Liver (tissue), 9 donors: ENCODE results near the gene AEBP2. TPM values are rescaled to one million over a fixed set of nuclear protein-coding genes. Genes with fewer than 3 reads are reported as not detected.
"Not testable (repeated sequence)": the region's sequence is repeated elsewhere in the genome, so short reads cannot be mapped to it uniquely, and the experiment has no call there.

Experiments
- DNase-seq: peaks from one replicate; pipeline ENCODE4 v3.0.0-alpha.2; 2017; ENCODE audit warnings: low spot score
- H3K27ac ChIP-seq, 2 donors: one replicate each; pipeline ENCODE4 v1.7.0; 2013; ENCODE audit warnings: inconsistent platforms in 2 of 2, low read length in 2 of 2, control low read depth in 1 of 2, low read depth in 1 of 2, mild to moderate bottlenecking in 1 of 2
- H3K27me3 ChIP-seq, 4 donors: one replicate each; pipeline versions ENCODE4 v1.6.1 to v1.7.0; 2013; ENCODE audit warnings: low read length in 3 of 4, inconsistent platforms in 1 of 4, mild to moderate bottlenecking in 1 of 4, moderate library complexity in 1 of 4; ENCODE audit not compliant: control insufficient read depth in 4 of 4, insufficient read depth in 4 of 4
- H3K36me3 ChIP-seq, 4 donors: one replicate each; pipeline versions ENCODE4 v1.6.1 to v1.7.0; 2013; ENCODE audit warnings: low read length in 3 of 4, mild to moderate bottlenecking in 3 of 4, low read depth in 1 of 4, moderate library complexity in 1 of 4; ENCODE audit not compliant: control insufficient read depth in 4 of 4, insufficient read depth in 3 of 4
- H3K4me1 ChIP-seq, 4 donors: one replicate each; pipeline versions ENCODE4 v1.6.1 to v1.7.0; 2013; ENCODE audit warnings: low read length in 3 of 4, mild to moderate bottlenecking in 3 of 4, moderate library complexity in 1 of 4; ENCODE audit not compliant: control insufficient read depth in 4 of 4, insufficient read depth in 4 of 4
- H3K4me3 ChIP-seq, 3 donors: one replicate each; pipeline versions ENCODE4 v1.6.1 to v1.7.0; 2013; ENCODE audit warnings: low read length in 3 of 3, control low read depth in 1 of 3, low read depth in 1 of 3, mild to moderate bottlenecking in 1 of 3
- H3K9ac ChIP-seq, 2 donors: one replicate each; pipeline ENCODE4 v1.7.0; 2013; ENCODE audit warnings: low read length in 2 of 2, mild to moderate bottlenecking in 2 of 2, moderate library complexity in 2 of 2, control low read depth in 1 of 2, low read depth in 1 of 2
- H3K9me3 ChIP-seq, 4 donors: one replicate each; pipeline versions ENCODE4 v1.6.1 to v1.7.0; 2013; ENCODE audit warnings: low read length in 3 of 4; ENCODE audit not compliant: control insufficient read depth in 4 of 4
- ATF3 ChIP-seq: IDR thresholded peaks from 2 replicates; pipeline ENCODE4 v1.6.1; 2016; ENCODE audit warnings: antibody characterized with exemption
- EGR1 ChIP-seq, 2 donors: IDR thresholded peaks; 2 replicates each; pipeline ENCODE4 v1.6.1; 2016 to 2018; ENCODE audit warnings: antibody characterized with exemption in 2 of 2, low read depth in 2 of 2
- FOXA1 ChIP-seq: IDR thresholded peaks from 2 replicates; pipeline ENCODE4 v1.6.1; 2016; ENCODE audit warnings: antibody characterized with exemption
- GABPA ChIP-seq, 2 donors: IDR thresholded peaks in 1 of 2; conservative IDR thresholded peaks in 1 of 2; 2 replicates each; pipeline ENCODE4 v1.6.1; 2016; ENCODE audit warnings: antibody characterized with exemption in 2 of 2, mild to moderate bottlenecking in 1 of 2, moderate library complexity in 1 of 2
- HNF4A ChIP-seq, 2 donors: conservative IDR thresholded peaks; 2 replicates each; pipeline ENCODE4 v1.6.1; 2016; ENCODE audit warnings: antibody characterized with exemption in 2 of 2, mild to moderate bottlenecking in 2 of 2
- HNF4G ChIP-seq: IDR thresholded peaks from 2 replicates; pipeline ENCODE4 v1.6.1; 2016; ENCODE audit warnings: antibody characterized with exemption
- JUND ChIP-seq, 2 donors: IDR thresholded peaks; 2 replicates each; pipeline ENCODE4 v1.6.1; 2016; ENCODE audit warnings: antibody characterized with exemption in 2 of 2
- NR2F2 ChIP-seq: IDR thresholded peaks from 2 replicates; pipeline ENCODE4 v1.6.1; 2016; ENCODE audit warnings: antibody characterized with exemption
- RAD21 ChIP-seq, 2 donors: IDR thresholded peaks; 2 replicates each; pipeline ENCODE4 v1.6.1; 2016; ENCODE audit warnings: antibody characterized with exemption in 2 of 2, mild to moderate bottlenecking in 2 of 2
- RXRA ChIP-seq, 2 donors: IDR thresholded peaks; 2 replicates each; pipeline ENCODE4 v1.6.1; 2017 to 2018; ENCODE audit warnings: antibody characterized with exemption in 2 of 2, mild to moderate bottlenecking in 1 of 2
- SP1 ChIP-seq: IDR thresholded peaks from 2 replicates; pipeline ENCODE4 v1.6.1; 2018; ENCODE audit warnings: antibody characterized with exemption, mild to moderate bottlenecking
- YY1 ChIP-seq: IDR thresholded peaks from 2 replicates; pipeline ENCODE4 v1.6.1; 2016; ENCODE audit warnings: antibody characterized with exemption, mild to moderate bottlenecking
- WGBS: extraction: QIAGEN DNeasy Blood & Tissue Kit; methylation state at CpG from one replicate; pipeline ENCODE4 v1.1.7; 2013; 5-methylcytosine and 5-hydroxymethylcytosine counted together
- polyA plus RNA-seq, 2 donors: library from polyadenylated mRNA; stranded (reverse) in 1 of 2; unstranded in 1 of 2; fragments of 200-250 nt in 1 of 2; fragments of >200 nt in 1 of 2; fragmentation: Nextera tagmentation in 1 of 2; extraction: Ambion mirVana in 1 of 2; gene quantifications; one replicate each; pipeline versions ENCODE4 v1.2.1 to v1.2.3, GENCODE V29; 2013 to 2015
- total RNA-seq, 2 donors: library from RNA; depleted of rRNA; stranded (reverse); fragments of >200 nt; gene quantifications; one replicate each; pipeline ENCODE4 v1.2.3, GENCODE V29; 2014
- TF ChIP-seq, protein P1 (sequence below): IDR thresholded peaks from 2 replicates; pipeline ENCODE4 v1.6.1; 2016; ENCODE audit warnings: antibody characterized with exemption, mild to moderate bottlenecking
- TF ChIP-seq, protein P2 (sequence below): IDR thresholded peaks from 2 replicates; pipeline ENCODE4 v1.6.1; 2016; ENCODE audit warnings: antibody characterized with exemption
- TF ChIP-seq, protein P3 (sequence below): fragments of 150-350 bp; IDR thresholded peaks from 2 replicates; pipeline ENCODE4 v1.5.1; 2017; ENCODE audit warnings: improper control_type of control experiment, low read depth, low read length; ENCODE audit not compliant: missing input control
- TF ChIP-seq, protein P4 (sequence below): IDR thresholded peaks from 2 replicates; pipeline ENCODE4 v1.6.1; 2016; ENCODE audit warnings: antibody characterized with exemption
- donor health status: healthy.
- donor health status: healthy.
- donor health status: healthy.
- donor health status: healthy.
- donor health status: healthy.

Gene AEBP2
- total and polyA plus RNA-seq, 4 donors = 4.6 to 18.8 (median 8.9) TPM

- DNase-seq = no peak
- Histone ChIP-seq H3K4me3 (no peak overlapping the region), H3K9ac (no peak overlapping the region), H3K9me3 (no peaks in the 10 kb centered on the region), H3K4me1 (peaks cover 0 to 3% (median 0%) of the 10 kb centered on the region in 4 donors), H3K27ac (no peak overlapping the region), H3K27me3 (no peaks in the 10 kb centered on the region), H3K36me3 (peaks cover 0 to 5% (median 2%) of the 10 kb centered on the region in 4 donors)
- TF ChIP-seq YY1 (no peak), JUND (IDR thresholded peaks at IDR 0.05) (no peak), GABPA (IDR thresholded peaks at IDR 0.05 in 1 of 2, conservative IDR thresholded peaks at IDR 0.05 in 1 of 2) (no peak), ATF3 (no peak), HNF4A (conservative IDR thresholded peaks at IDR 0.05) (no peak), RXRA (IDR thresholded peaks at IDR 0.05) (no peak), EGR1 (IDR thresholded peaks at IDR 0.05; ENCODE audit: low read depth in 2 of 2) (no peak), RAD21 (IDR thresholded peaks at IDR 0.05) (no peak), NR2F2 (no peak), HNF4G (no peak), FOXA1 (no peak), SP1 (no peak)
- TF ChIP-seq, protein P1, sequence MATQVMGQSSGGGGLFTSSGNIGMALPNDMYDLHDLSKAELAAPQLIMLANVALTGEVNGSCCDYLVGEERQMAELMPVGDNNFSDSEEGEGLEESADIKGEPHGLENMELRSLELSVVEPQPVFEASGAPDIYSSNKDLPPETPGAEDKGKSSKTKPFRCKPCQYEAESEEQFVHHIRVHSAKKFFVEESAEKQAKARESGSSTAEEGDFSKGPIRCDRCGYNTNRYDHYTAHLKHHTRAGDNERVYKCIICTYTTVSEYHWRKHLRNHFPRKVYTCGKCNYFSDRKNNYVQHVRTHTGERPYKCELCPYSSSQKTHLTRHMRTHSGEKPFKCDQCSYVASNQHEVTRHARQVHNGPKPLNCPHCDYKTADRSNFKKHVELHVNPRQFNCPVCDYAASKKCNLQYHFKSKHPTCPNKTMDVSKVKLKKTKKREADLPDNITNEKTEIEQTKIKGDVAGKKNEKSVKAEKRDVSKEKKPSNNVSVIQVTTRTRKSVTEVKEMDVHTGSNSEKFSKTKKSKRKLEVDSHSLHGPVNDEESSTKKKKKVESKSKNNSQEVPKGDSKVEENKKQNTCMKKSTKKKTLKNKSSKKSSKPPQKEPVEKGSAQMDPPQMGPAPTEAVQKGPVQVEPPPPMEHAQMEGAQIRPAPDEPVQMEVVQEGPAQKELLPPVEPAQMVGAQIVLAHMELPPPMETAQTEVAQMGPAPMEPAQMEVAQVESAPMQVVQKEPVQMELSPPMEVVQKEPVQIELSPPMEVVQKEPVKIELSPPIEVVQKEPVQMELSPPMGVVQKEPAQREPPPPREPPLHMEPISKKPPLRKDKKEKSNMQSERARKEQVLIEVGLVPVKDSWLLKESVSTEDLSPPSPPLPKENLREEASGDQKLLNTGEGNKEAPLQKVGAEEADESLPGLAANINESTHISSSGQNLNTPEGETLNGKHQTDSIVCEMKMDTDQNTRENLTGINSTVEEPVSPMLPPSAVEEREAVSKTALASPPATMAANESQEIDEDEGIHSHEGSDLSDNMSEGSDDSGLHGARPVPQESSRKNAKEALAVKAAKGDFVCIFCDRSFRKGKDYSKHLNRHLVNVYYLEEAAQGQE = no peak
- TF ChIP-seq, protein P2, sequence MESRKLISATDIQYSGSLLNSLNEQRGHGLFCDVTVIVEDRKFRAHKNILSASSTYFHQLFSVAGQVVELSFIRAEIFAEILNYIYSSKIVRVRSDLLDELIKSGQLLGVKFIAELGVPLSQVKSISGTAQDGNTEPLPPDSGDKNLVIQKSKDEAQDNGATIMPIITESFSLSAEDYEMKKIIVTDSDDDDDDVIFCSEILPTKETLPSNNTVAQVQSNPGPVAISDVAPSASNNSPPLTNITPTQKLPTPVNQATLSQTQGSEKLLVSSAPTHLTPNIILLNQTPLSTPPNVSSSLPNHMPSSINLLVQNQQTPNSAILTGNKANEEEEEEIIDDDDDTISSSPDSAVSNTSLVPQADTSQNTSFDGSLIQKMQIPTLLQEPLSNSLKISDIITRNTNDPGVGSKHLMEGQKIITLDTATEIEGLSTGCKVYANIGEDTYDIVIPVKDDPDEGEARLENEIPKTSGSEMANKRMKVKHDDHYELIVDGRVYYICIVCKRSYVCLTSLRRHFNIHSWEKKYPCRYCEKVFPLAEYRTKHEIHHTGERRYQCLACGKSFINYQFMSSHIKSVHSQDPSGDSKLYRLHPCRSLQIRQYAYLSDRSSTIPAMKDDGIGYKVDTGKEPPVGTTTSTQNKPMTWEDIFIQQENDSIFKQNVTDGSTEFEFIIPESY = no peak
- TF ChIP-seq, protein P3, sequence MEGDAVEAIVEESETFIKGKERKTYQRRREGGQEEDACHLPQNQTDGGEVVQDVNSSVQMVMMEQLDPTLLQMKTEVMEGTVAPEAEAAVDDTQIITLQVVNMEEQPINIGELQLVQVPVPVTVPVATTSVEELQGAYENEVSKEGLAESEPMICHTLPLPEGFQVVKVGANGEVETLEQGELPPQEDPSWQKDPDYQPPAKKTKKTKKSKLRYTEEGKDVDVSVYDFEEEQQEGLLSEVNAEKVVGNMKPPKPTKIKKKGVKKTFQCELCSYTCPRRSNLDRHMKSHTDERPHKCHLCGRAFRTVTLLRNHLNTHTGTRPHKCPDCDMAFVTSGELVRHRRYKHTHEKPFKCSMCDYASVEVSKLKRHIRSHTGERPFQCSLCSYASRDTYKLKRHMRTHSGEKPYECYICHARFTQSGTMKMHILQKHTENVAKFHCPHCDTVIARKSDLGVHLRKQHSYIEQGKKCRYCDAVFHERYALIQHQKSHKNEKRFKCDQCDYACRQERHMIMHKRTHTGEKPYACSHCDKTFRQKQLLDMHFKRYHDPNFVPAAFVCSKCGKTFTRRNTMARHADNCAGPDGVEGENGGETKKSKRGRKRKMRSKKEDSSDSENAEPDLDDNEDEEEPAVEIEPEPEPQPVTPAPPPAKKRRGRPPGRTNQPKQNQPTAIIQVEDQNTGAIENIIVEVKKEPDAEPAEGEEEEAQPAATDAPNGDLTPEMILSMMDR = no peak
- TF ChIP-seq, protein P4, sequence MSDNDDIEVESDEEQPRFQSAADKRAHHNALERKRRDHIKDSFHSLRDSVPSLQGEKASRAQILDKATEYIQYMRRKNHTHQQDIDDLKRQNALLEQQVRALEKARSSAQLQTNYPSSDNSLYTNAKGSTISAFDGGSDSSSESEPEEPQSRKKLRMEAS = no peak
Observed at GRCh38 chr12:19474147-19474546, 34.9 kb downstream of the AEBP2 start.

DNA sequence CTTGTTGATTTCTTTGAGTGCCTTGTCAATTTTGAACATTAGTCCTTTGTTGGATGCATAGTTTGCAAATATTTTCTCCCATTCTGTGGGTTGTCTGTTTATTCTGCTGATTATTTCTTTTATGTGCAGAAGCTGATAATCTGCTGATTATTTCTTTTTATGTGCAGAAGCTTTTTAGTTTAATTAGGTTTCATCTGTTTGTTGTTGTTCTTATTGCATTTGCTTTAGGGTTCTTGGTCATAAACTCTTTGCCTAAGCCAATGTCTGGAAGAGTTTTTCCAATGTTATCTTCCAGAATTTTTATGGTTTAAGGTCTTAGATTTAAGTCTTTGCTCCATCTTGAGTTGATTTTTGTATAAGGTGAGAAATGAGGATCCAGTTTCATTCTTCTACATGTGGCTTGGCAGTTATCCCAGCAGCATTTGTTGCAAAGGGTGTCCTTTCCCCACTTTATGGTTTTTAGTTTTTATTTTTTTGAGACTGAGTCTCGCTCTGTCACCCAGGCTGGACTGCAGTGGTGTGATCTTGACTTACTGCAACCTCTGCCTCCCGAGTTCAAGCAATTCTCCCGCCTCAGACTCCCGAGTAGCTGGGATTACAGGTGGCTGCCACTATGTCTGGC lies 36.7 kb downstream of the AEBP2 start:
- not testable (repeated sequence) for H3K4me3 ChIP-seq, H3K9me3 ChIP-seq, DNase-seq, H3K9ac ChIP-seq, H3K27me3 ChIP-seq, H3K27ac ChIP-seq, H3K36me3 ChIP-seq, H3K4me1 ChIP-seq
- WGBS = 95% methylated on average over 4 of the region's 4 CpGs
